ENCODE results near the gene GNG7. TPM values are rescaled to one million over a fixed set of nuclear protein-coding genes. Genes with fewer than 3 reads are reported as not detected.

Gene GNG7
- total RNA-seq, 2 donors from 2014 or later: 5.7 to 12.9 TPM

DNA sequence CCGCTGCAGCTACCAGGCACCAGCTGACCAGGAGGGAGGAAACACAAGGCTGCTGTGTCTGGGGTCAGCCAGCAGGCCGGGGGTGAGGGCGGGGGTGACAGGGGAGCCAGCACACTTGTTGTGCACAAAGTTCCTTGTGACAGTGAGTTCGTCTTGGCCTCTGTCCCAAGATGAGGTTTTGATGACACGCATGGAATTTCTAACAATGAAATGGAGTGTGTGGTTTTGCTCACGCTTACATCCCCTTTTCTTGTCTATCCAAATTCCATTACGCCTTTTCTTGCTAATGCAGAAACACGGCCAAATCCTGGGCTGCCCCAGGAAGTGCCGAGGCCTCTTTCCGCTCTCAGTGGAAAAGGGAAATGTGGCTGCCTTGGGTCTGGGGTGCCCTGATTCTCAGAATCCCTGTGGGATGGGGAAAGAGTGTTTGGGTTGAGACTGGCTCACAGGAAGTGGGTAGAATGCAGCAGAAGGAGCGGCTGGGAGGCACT, 152.7 kb downstream of the GNG7 start:
- DNase-seq: peak in 3 of 4 donors; percentile 47 to 85 (median 58)
- peaks cover 5% of the 10 kb centered on the region for H3K4me1 ChIP-seq
- ATAC-seq: peak; percentile 41
- 69 to 87% methylated on average over 9 to 11 of the region's 11 CpGs for WGBS, 2 donors
- no peaks in the 10 kb centered on the region for H3K36me3 ChIP-seq (replicated peaks in 1 of 2; ENCODE audit: insufficient read depth in 1 of 2, low read depth in 2 of 2)
- H3K9me3 ChIP-seq: no peaks in the 10 kb centered on the region
- intact Hi-C loops (cut with DNase I): loop anchor here (5.0 kb wide), 1 partner anchor 57 kb away; no protein-coding TSS in a partner anchor
- no peaks in the 10 kb centered on the region for H3K27me3 ChIP-seq
- TF ChIP-seq POLR2A (IDR thresholded peaks at IDR 0.05): no peak
- TF ChIP-seq, protein P1, sequence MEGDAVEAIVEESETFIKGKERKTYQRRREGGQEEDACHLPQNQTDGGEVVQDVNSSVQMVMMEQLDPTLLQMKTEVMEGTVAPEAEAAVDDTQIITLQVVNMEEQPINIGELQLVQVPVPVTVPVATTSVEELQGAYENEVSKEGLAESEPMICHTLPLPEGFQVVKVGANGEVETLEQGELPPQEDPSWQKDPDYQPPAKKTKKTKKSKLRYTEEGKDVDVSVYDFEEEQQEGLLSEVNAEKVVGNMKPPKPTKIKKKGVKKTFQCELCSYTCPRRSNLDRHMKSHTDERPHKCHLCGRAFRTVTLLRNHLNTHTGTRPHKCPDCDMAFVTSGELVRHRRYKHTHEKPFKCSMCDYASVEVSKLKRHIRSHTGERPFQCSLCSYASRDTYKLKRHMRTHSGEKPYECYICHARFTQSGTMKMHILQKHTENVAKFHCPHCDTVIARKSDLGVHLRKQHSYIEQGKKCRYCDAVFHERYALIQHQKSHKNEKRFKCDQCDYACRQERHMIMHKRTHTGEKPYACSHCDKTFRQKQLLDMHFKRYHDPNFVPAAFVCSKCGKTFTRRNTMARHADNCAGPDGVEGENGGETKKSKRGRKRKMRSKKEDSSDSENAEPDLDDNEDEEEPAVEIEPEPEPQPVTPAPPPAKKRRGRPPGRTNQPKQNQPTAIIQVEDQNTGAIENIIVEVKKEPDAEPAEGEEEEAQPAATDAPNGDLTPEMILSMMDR (IDR thresholded peaks at IDR 0.05): no peak
- no peak overlapping the region for H3K4me3 ChIP-seq
- peak overlapping the region in 2 of 4 donors; percentile 29 to 62 for H3K27ac ChIP-seq

DNA sequence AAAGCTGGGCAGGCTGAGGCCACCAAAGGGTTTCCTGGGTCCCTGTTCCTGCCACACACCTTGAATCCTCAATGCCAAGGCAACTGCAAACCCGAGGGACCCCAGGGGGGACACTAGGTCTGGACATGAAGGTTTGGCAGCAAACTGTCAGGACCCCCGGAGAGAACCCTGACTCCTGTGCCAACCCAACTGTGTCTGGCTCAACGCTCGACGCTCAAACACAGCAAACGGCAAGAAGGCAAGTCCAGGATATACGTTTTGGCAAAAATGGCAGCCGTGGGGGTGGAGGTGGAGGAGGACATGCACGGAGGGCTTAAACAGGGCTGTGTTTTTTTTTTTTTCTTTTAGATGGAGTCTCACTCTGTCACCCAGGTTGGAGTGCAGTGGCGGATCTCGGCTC, 153.5 kb downstream of the GNG7 start:
- ATAC-seq: no peak
- WGBS, 2 donors: 96 to 100% methylated on average over 9 to 11 of the region's 11 CpGs
- Histone ChIP-seq H3K4me3 (no peak overlapping the region), H3K27me3 (no peaks in the 10 kb centered on the region), H3K9me3 (no peaks in the 10 kb centered on the region), H3K4me1 (peaks cover 13% of the 10 kb centered on the region), H3K27ac (no peak overlapping the region), H3K36me3 (replicated peaks in 1 of 2; ENCODE audit: insufficient read depth in 1 of 2, low read depth in 2 of 2) (no peaks in the 10 kb centered on the region)
- TF ChIP-seq, protein P1 (IDR thresholded peaks at IDR 0.05): no peak
- no peak for TF ChIP-seq POLR2A (IDR thresholded peaks at IDR 0.05)
- no peak for DNase-seq
- intact Hi-C loops (cut with DNase I): loop anchor here (5.0 kb wide), 1 partner anchor 57 kb away; no protein-coding TSS in a partner anchor

DNA sequence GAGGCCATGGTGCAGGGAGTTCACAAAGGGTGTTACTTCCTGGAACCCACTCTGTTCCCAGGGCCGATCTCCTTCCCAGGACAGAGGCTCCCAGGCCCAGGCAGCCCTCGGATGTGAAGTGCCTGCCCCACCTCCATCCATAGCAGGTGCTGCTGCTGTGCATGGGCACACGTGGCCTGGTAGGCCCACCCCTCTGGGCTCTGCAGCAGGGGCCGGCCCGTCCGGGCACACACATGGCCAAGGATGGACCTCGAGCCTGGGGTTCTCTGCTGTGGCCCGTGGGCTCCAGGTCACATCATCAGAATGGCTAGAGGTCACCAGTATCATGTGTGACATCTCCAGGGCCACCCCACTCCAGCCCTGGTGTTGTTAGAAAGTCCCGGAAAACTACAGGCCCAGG, 154.8 kb downstream of the GNG7 start:
- H3K4me3 ChIP-seq: no peak overlapping the region
- 89 to 92% methylated on average over 1 to 9 of the region's 9 CpGs for WGBS, 2 donors
- DNase-seq (no peak), ATAC-seq (no peak)
- H3K27ac ChIP-seq: no peak overlapping the region
- H3K27me3 ChIP-seq: no peaks in the 10 kb centered on the region
- intact Hi-C loops (cut with DNase I): loop anchor here (5.0 kb wide), 1 partner anchor 55 kb away; no protein-coding TSS in a partner anchor
- TF ChIP-seq POLR2A (IDR thresholded peaks at IDR 0.05): no peak
- TF ChIP-seq, protein P1 (IDR thresholded peaks at IDR 0.05): no peak
- peaks cover 26% of the 10 kb centered on the region for H3K4me1 ChIP-seq
- no peaks in the 10 kb centered on the region for H3K9me3 ChIP-seq
- no peaks in the 10 kb centered on the region for H3K36me3 ChIP-seq (replicated peaks in 1 of 2; ENCODE audit: insufficient read depth in 1 of 2, low read depth in 2 of 2)

DNA sequence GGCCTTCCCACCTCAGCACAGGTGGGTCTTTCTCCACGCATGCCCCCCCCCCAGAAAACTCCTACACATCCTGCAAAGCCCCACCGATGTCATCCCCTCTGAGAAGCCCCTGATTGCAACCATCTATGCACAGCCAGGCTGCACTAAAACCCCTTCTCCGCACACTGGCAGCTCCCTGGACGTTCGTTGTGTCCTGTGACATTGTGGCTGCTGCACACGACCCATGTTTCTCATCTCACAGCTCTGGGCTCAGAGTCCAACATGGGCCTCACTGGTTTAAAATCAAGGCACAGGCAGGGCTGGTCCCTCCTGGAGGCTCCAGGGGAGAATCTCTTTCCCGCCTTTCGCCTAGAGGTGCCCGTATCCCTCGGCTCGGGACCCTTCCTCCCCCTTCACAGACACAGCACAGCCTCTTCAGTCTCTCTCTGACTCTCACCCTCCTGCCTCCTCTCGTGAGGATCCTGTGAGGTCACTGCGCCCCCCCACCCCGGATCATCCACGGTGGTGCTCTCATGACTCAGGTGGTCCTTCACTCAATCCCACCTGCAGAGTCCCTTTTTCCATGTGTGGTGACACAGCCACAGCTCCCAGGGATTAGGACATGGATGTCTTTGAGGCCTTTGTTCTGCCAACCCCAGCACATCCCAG, 155.3 kb downstream of the GNG7 start:
- no peak for DNase-seq
- H3K27me3 ChIP-seq: no peaks in the 10 kb centered on the region
- H3K4me3 ChIP-seq: no peak overlapping the region
- TF ChIP-seq, protein P1 (IDR thresholded peaks at IDR 0.05): no peak
- no peak for TF ChIP-seq POLR2A (IDR thresholded peaks at IDR 0.05)
- ATAC-seq: no peak
- peak overlapping the region in 2 of 4 donors; percentile 54 to 58 for H3K27ac ChIP-seq
- H3K36me3 ChIP-seq (replicated peaks in 1 of 2; ENCODE audit: insufficient read depth in 1 of 2, low read depth in 2 of 2): no peaks in the 10 kb centered on the region
- intact Hi-C loops (cut with DNase I): loop anchor here (5.0 kb wide), 1 partner anchor 55 kb away; no protein-coding TSS in a partner anchor
- H3K4me1 ChIP-seq: peaks cover 31% of the 10 kb centered on the region
- 84 to 93% methylated on average over 15 of the region's 15 CpGs for WGBS, 2 donors
- no peaks in the 10 kb centered on the region for H3K9me3 ChIP-seq
